ENCODE data around the gene LRRC17.

LRRC17 gene, protein sequence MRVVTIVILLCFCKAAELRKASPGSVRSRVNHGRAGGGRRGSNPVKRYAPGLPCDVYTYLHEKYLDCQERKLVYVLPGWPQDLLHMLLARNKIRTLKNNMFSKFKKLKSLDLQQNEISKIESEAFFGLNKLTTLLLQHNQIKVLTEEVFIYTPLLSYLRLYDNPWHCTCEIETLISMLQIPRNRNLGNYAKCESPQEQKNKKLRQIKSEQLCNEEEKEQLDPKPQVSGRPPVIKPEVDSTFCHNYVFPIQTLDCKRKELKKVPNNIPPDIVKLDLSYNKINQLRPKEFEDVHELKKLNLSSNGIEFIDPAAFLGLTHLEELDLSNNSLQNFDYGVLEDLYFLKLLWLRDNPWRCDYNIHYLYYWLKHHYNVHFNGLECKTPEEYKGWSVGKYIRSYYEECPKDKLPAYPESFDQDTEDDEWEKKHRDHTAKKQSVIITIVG

GRCh38 chr7:102912742-102913141 is at the start of gene LRRC17:
LRRC17 (plus strand) TSS chr7:102913000; CDS start chr7:102933914, 20,914 bp downstream.
- no peak within 1 kb of the TSS for H3K27ac ChIP-seq (ENCODE audit: low read depth, low read length, poor library complexity, severe bottlenecking)
- no peaks in the 10 kb centered on the region for H3K79me2 ChIP-seq (ENCODE audit: insufficient read depth, low read length)
- H3K4me2 ChIP-seq (ENCODE audit: low read length): no peak within 1 kb of the TSS
- no peaks in the 10 kb centered on the region for H3K4me1 ChIP-seq (ENCODE audit: insufficient read depth, low read length, severe bottlenecking)
- H3K9me3 ChIP-seq (ENCODE audit: low read length): no peaks in the 10 kb centered on the region
- no peak within 1 kb of the TSS; the same call in 1 of the 2 replicates for H2AFZ ChIP-seq (ENCODE audit: low read length)
- no peak within 1 kb of the TSS for H3K4me3 ChIP-seq (ENCODE audit: low read depth, low read length, poor library complexity, severe bottlenecking)
- TF ChIP-seq CTCF (IDR thresholded peaks at IDR 0.05; ENCODE audit: low read length): no peak
- TF ChIP-seq EZH2 (IDR thresholded peaks at IDR 0.05; ENCODE audit: borderline replicate concordance, low read length): no peak
- no peaks in the 10 kb centered on the region for H3K9me2 ChIP-seq (ENCODE audit: low read depth, low read length)
- no peaks in the 10 kb centered on the region for H3K27me3 ChIP-seq (ENCODE audit: insufficient read depth, low read length)
- H4K20me1 ChIP-seq (ENCODE audit: insufficient read depth, low read length): no peaks in the 10 kb centered on the region
- H3K36me3 ChIP-seq (ENCODE audit: insufficient read depth, low read length): no peaks in the 10 kb centered on the region
- no peak within 1 kb of the TSS for H3K9ac ChIP-seq (ENCODE audit: low read length)
- H3F3A ChIP-seq (ENCODE audit: insufficient read depth, low read length): no peaks in the 10 kb centered on the region

DNA sequence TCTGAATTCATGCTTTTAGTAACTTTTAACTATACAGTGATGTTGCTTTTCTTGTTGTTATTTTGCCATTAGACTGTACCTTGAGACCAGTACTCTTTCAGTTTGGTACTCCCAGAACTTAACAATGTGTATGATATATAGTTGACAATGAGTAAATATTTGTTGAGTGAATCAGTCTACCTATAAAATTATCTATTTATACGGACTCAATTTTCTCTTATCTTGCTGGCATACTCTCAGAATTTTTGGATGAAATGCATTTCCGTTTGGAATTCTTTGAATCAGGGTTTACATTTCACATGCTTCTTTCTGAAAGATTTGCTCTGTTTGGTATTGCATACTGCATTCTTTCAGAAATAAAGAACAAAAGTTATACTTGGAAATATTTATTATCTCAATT is 47.8 kb upstream of the LRRC17 start:
- TF ChIP-seq EZH2 (IDR thresholded peaks at IDR 0.05; ENCODE audit: borderline replicate concordance, low read length) (no peak), CTCF (IDR thresholded peaks at IDR 0.05; ENCODE audit: low read length) (no peak)
- Histone ChIP-seq H3K79me2 (ENCODE audit: insufficient read depth, low read length) (no peaks in the 10 kb centered on the region), H4K20me1 (ENCODE audit: insufficient read depth, low read length) (no peaks in the 10 kb centered on the region), H3K27ac (ENCODE audit: low read depth, low read length, poor library complexity, severe bottlenecking) (no peak overlapping the region), H3K4me2 (ENCODE audit: low read length) (no peak overlapping the region), H3K4me3 (ENCODE audit: low read depth, low read length, poor library complexity, severe bottlenecking) (no peak overlapping the region), H3F3A (ENCODE audit: insufficient read depth, low read length) (no peaks in the 10 kb centered on the region), H2AFZ (ENCODE audit: low read length) (no peak overlapping the region), H3K9me2 (ENCODE audit: low read depth, low read length) (no peaks in the 10 kb centered on the region), H3K9me3 (ENCODE audit: low read length) (no peaks in the 10 kb centered on the region), H3K36me3 (ENCODE audit: insufficient read depth, low read length) (no peaks in the 10 kb centered on the region), H3K27me3 (ENCODE audit: insufficient read depth, low read length) (no peaks in the 10 kb centered on the region; the same call in 1 of the 2 replicates), H3K9ac (ENCODE audit: low read length) (no peak overlapping the region), H3K4me1 (ENCODE audit: insufficient read depth, low read length, severe bottlenecking) (no peaks in the 10 kb centered on the region)

DNA sequence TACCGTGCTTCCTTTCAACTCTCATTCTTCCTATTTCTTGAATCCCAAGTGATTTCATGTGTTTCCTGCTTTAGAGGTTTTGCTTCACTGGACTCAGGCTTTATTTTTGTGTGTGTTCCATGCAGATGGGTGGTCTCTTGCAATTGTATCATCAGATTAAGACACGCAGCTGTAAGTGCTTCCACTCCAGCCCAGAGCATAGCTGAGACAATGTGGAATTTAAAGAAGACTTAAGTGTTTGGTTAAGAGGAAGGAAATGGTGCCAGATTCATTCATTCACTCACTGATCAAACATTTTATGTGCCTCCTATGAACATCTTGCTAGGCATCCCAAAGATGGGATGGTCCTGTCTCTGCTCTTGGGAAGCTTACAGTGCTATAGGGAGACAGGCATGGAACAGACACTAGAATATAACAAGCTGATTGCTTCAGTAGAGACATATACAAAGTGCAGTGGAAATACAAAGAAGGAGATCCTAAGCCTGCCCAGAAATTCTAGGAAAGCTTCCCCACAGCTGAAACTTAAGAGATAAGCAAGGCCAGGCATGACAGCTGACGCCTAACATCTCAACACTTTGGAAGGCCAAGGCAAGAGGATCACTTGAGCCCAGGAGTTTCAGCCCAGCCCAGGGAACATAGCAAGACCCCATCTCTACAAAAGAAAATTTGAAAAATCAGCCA is 46.1 kb upstream of the LRRC17 start:
- no peak overlapping the region for H3K4me3 ChIP-seq (ENCODE audit: low read depth, low read length, poor library complexity, severe bottlenecking)
- H3K9me2 ChIP-seq (ENCODE audit: low read depth, low read length): no peaks in the 10 kb centered on the region
- H4K20me1 ChIP-seq (ENCODE audit: insufficient read depth, low read length): no peaks in the 10 kb centered on the region
- TF ChIP-seq EZH2 (IDR thresholded peaks at IDR 0.05; ENCODE audit: borderline replicate concordance, low read length) (no peak), CTCF (IDR thresholded peaks at IDR 0.05; ENCODE audit: low read length) (no peak)
- no peaks in the 10 kb centered on the region for H3K4me1 ChIP-seq (ENCODE audit: insufficient read depth, low read length, severe bottlenecking)
- no peaks in the 10 kb centered on the region for H3F3A ChIP-seq (ENCODE audit: insufficient read depth, low read length)
- no peak overlapping the region for H3K9ac ChIP-seq (ENCODE audit: low read length)
- no peaks in the 10 kb centered on the region for H3K27me3 ChIP-seq (ENCODE audit: insufficient read depth, low read length)
- H2AFZ ChIP-seq (ENCODE audit: low read length): no peak overlapping the region
- H3K79me2 ChIP-seq (ENCODE audit: insufficient read depth, low read length): no peaks in the 10 kb centered on the region
- H3K9me3 ChIP-seq (ENCODE audit: low read length): no peaks in the 10 kb centered on the region
- H3K36me3 ChIP-seq (ENCODE audit: insufficient read depth, low read length): no peaks in the 10 kb centered on the region
- H3K4me2 ChIP-seq (ENCODE audit: low read length): no peak overlapping the region
- H3K27ac ChIP-seq (ENCODE audit: low read depth, low read length, poor library complexity, severe bottlenecking): no peak overlapping the region
